ENCODE results near the gene SNORC. TPM values are rescaled to one million over a fixed set of nuclear protein-coding genes. Genes with fewer than 3 reads are reported as not detected.

The SNORC gene
- polyA plus RNA-seq, 1 donor from 2014 or later: 0.68 TPM

DNA sequence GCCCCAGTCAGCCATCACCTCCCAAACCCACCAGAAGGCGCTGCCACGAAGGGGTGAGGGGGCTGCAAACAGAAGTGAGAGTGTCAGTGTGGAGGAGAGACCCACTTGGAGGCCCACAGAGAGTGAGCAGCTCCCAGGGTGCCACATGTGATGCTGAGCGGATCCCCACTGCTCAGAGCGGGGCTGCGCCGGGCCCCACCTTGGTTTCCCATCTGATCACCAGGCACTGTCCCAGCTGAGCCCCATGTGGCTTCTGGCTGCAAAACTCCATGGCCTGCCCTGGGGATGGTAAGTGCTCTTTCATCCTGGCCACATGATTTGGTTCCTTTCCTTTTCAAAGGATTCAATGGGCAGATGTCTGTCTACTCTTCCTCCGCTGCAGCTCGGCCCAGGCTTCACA, 23.8 kb downstream of the SNORC start:
- Histone ChIP-seq H3K79me2 (replicated peaks; ENCODE audit: insufficient read depth, low read length) (no peaks in the 10 kb centered on the region), H2AFZ (ENCODE audit: low read depth, low read length) (no peak overlapping the region), H3F3A (ENCODE audit: insufficient read depth, low read length, poor library complexity, severe bottlenecking) (no peaks in the 10 kb centered on the region), H3K4me3 (ENCODE audit: low read length) (no peak overlapping the region), H3K9me2 (ENCODE audit: insufficient read depth, low read length) (no peaks in the 10 kb centered on the region), H3K4me2 (ENCODE audit: low read length) (no peak overlapping the region), H3K36me3 (ENCODE audit: insufficient read depth, low read length) (no peaks in the 10 kb centered on the region), H3K27me3 (ENCODE audit: insufficient read depth, low read depth, low read length) (no peaks in the 10 kb centered on the region), H3K9me3 (ENCODE audit: low read length) (no peaks in the 10 kb centered on the region), H4K20me1 (ENCODE audit: insufficient read depth) (no peaks in the 10 kb centered on the region), H3K27ac (ENCODE audit: low read length) (no peak overlapping the region), H3K9ac (ENCODE audit: low read length) (no peak overlapping the region)
- TF ChIP-seq MXI1 (conservative IDR thresholded peaks at IDR 0.05; ENCODE audit: poor library complexity, severe bottlenecking): no peak
- TF ChIP-seq, protein P1, sequence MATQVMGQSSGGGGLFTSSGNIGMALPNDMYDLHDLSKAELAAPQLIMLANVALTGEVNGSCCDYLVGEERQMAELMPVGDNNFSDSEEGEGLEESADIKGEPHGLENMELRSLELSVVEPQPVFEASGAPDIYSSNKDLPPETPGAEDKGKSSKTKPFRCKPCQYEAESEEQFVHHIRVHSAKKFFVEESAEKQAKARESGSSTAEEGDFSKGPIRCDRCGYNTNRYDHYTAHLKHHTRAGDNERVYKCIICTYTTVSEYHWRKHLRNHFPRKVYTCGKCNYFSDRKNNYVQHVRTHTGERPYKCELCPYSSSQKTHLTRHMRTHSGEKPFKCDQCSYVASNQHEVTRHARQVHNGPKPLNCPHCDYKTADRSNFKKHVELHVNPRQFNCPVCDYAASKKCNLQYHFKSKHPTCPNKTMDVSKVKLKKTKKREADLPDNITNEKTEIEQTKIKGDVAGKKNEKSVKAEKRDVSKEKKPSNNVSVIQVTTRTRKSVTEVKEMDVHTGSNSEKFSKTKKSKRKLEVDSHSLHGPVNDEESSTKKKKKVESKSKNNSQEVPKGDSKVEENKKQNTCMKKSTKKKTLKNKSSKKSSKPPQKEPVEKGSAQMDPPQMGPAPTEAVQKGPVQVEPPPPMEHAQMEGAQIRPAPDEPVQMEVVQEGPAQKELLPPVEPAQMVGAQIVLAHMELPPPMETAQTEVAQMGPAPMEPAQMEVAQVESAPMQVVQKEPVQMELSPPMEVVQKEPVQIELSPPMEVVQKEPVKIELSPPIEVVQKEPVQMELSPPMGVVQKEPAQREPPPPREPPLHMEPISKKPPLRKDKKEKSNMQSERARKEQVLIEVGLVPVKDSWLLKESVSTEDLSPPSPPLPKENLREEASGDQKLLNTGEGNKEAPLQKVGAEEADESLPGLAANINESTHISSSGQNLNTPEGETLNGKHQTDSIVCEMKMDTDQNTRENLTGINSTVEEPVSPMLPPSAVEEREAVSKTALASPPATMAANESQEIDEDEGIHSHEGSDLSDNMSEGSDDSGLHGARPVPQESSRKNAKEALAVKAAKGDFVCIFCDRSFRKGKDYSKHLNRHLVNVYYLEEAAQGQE (IDR thresholded peaks at IDR 0.05; ENCODE audit: borderline replicate concordance): no peak
- TF ChIP-seq, protein P2, sequence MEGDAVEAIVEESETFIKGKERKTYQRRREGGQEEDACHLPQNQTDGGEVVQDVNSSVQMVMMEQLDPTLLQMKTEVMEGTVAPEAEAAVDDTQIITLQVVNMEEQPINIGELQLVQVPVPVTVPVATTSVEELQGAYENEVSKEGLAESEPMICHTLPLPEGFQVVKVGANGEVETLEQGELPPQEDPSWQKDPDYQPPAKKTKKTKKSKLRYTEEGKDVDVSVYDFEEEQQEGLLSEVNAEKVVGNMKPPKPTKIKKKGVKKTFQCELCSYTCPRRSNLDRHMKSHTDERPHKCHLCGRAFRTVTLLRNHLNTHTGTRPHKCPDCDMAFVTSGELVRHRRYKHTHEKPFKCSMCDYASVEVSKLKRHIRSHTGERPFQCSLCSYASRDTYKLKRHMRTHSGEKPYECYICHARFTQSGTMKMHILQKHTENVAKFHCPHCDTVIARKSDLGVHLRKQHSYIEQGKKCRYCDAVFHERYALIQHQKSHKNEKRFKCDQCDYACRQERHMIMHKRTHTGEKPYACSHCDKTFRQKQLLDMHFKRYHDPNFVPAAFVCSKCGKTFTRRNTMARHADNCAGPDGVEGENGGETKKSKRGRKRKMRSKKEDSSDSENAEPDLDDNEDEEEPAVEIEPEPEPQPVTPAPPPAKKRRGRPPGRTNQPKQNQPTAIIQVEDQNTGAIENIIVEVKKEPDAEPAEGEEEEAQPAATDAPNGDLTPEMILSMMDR (IDR thresholded peaks at IDR 0.05; ENCODE audit: poor library complexity, severe bottlenecking): no peak
- no peak for TF ChIP-seq RAD21 (conservative IDR thresholded peaks at IDR 0.05)
- no peak for TF ChIP-seq EZH2 (IDR thresholded peaks at IDR 0.05; ENCODE audit: borderline replicate concordance, insufficient read depth, low read length, poor library complexity, severe bottlenecking)
- TF ChIP-seq TAF1 (IDR thresholded peaks at IDR 0.05; ENCODE audit: low read depth): no peak

DNA sequence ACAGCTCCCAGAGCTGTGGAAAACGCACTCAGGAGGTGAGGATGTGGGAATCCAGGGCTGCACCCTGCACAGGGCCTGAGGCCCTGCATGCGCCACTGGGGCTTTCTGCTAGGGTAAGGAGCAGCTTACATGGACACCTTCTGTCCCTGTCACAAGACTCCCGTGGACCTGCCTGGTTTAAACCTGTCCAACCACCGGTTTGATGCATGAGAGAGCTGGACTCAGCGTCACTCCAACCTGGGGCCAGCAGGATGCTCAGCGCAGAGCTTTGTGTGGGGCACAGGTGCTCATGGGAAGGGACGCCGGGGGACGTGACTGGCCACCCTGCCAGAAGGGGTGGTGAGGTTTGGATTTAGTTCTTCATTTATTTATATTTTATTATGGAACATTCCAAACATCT, 24.2 kb downstream of the SNORC start:
- H3K27ac ChIP-seq (ENCODE audit: low read length): no peak overlapping the region
- TF ChIP-seq EP300 (conservative IDR thresholded peaks at IDR 0.05; ENCODE audit: poor library complexity, severe bottlenecking) (no peak), MXI1 (conservative IDR thresholded peaks at IDR 0.05; ENCODE audit: poor library complexity, severe bottlenecking) (no peak), RAD21 (conservative IDR thresholded peaks at IDR 0.05) (no peak)
- TF ChIP-seq, protein P1 (IDR thresholded peaks at IDR 0.05; ENCODE audit: borderline replicate concordance): no peak
- H3K4me3 ChIP-seq (ENCODE audit: low read length): no peak overlapping the region
- no peak overlapping the region for H3K4me2 ChIP-seq (ENCODE audit: low read length)
- H3K27me3 ChIP-seq (ENCODE audit: insufficient read depth, low read depth, low read length): no peaks in the 10 kb centered on the region
- no peaks in the 10 kb centered on the region for H3K79me2 ChIP-seq (replicated peaks; ENCODE audit: insufficient read depth, low read length)
- H4K20me1 ChIP-seq (ENCODE audit: insufficient read depth): no peaks in the 10 kb centered on the region
- H3K9me2 ChIP-seq (ENCODE audit: insufficient read depth, low read length): no peaks in the 10 kb centered on the region
- H3K9me3 ChIP-seq (ENCODE audit: low read length): no peaks in the 10 kb centered on the region
- no peaks in the 10 kb centered on the region for H3F3A ChIP-seq (ENCODE audit: insufficient read depth, low read length, poor library complexity, severe bottlenecking)
- no peaks in the 10 kb centered on the region for H3K36me3 ChIP-seq (ENCODE audit: insufficient read depth, low read length)
- H2AFZ ChIP-seq (ENCODE audit: low read depth, low read length): no peak overlapping the region
- H3K9ac ChIP-seq (ENCODE audit: low read length): no peak overlapping the region

Data from neural cell (in vitro differentiated cells).